ENCODE measurements around the gene FAM184B. TPM values are rescaled to one million over a fixed set of nuclear protein-coding genes. Genes with fewer than 3 reads are reported as not detected.

The FAM184B gene
- total and polyA plus RNA-seq, 8 donors = 0.06 to 0.27 (median 0.18) TPM

DNA sequence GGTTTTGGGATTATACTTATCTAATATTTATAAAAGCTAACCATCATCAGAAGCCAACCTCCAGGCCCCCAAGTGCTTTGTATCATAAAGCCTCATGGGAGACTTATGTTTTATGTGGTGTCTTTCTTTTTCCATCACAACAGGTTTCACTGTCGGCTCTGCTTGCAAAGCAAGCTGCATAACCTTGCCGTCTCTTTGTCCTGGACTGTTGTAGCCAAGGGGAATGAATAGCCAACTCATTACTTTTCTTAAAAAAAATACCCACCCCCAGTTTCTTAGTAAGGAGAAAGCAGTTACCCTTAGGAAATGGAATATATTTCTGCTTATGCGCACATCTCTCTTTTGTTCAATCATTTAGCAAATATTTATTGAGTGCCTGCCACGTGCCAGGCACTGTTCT is 40.7 kb downstream of the FAM184B start:
- DNase-seq = no peak
- H3K27ac ChIP-seq = no peak overlapping the region
- no peaks in the 10 kb centered on the region for H3K4me1 ChIP-seq
- no peak overlapping the region for H3K4me3 ChIP-seq
- H3K36me3 ChIP-seq = no peaks in the 10 kb centered on the region
- no peak for ATAC-seq
- no peaks in the 10 kb centered on the region for H3K9me3 ChIP-seq
- intact Hi-C loops (cut with DNase I) = no loop called here
- H3K27me3 ChIP-seq = no peaks in the 10 kb centered on the region
- TF ChIP-seq, protein P1, sequence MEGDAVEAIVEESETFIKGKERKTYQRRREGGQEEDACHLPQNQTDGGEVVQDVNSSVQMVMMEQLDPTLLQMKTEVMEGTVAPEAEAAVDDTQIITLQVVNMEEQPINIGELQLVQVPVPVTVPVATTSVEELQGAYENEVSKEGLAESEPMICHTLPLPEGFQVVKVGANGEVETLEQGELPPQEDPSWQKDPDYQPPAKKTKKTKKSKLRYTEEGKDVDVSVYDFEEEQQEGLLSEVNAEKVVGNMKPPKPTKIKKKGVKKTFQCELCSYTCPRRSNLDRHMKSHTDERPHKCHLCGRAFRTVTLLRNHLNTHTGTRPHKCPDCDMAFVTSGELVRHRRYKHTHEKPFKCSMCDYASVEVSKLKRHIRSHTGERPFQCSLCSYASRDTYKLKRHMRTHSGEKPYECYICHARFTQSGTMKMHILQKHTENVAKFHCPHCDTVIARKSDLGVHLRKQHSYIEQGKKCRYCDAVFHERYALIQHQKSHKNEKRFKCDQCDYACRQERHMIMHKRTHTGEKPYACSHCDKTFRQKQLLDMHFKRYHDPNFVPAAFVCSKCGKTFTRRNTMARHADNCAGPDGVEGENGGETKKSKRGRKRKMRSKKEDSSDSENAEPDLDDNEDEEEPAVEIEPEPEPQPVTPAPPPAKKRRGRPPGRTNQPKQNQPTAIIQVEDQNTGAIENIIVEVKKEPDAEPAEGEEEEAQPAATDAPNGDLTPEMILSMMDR (IDR thresholded peaks at IDR 0.05) = no peak

DNA sequence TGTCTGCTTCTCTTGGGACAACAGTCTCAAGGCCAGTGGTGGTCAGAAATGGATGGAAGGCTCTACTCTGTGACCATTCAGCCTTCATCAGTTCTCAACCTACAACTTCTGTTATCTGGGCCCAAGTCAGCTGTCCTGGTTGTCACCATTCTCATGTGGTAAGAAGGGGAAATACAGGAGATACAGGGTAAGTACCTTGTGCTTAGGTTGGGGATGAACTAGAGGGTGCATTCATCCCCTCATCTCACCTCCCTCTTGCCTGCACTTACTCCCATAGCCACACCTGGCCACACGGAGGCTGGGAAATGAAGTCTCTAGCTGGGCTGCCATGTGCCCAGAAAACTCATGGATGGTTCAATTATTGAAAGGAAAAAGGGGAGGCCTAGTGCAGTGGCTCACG is 44.9 kb downstream of the FAM184B start:
- Histone ChIP-seq H3K4me3 (no peak overlapping the region), H3K4me1 (no peaks in the 10 kb centered on the region), H3K36me3 (no peaks in the 10 kb centered on the region), H3K27me3 (no peaks in the 10 kb centered on the region), H3K9me3 (peaks cover 0 to 2% of the 10 kb centered on the region in 2 donors), H3K27ac (no peak overlapping the region)
- DNase-seq (no peak), ATAC-seq (no peak)
- intact Hi-C loops (cut with DNase I) = no loop called here
- TF ChIP-seq, protein P1 (IDR thresholded peaks at IDR 0.05) = no peak

DNA sequence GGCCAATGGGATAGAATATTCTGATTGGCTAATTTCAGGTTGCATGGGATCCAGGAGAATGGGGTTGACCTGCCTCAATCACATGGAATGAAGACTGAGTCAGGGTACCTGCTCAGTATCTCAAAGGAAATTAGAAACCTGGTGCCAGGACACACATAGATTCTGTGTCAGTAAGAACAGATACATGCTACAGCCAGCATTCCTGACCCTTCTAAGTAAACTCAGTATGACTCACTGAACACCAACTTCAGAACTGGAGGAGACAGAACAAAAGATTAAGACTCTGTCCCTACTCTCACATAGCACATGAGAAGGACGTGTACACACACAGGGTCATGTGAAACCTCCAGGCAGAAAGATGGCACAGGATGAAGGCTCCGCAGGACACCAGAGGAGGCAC is 54.5 kb downstream of the FAM184B start:
- Histone ChIP-seq H3K9me3 (peaks cover 0 to 2% of the 10 kb centered on the region in 2 donors), H3K27me3 (no peaks in the 10 kb centered on the region), H3K4me3 (no peak overlapping the region), H3K4me1 (no peaks in the 10 kb centered on the region), H3K27ac (no peak overlapping the region), H3K36me3 (no peaks in the 10 kb centered on the region)
- TF ChIP-seq, protein P1 (IDR thresholded peaks at IDR 0.05) = no peak
- DNase-seq (no peak), ATAC-seq (no peak)
- intact Hi-C loops (cut with DNase I) = no loop called here

DNA sequence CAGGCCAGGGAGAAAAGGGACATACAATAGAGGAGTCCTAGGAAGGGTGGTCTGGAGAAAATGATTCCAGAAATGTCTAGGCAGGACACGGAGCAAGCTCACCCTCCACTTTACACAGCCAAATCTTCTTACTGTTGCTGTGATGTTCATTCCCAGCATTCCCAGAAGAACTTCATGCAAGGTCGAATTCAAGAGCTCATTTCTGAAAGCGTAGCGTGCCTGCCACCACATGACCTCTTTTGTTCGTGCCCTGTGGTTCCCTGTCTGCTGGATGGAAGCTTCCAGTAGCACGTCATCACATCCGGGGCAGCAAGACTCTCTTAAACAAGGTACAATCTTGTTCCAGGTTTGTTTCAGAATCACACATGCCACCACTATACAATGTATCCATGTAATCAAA is 57.8 kb downstream of the FAM184B start:
- no peak for ATAC-seq
- no peak overlapping the region for H3K27ac ChIP-seq
- no peak for DNase-seq
- intact Hi-C loops (cut with DNase I) = no loop called here
- TF ChIP-seq, protein P1 (IDR thresholded peaks at IDR 0.05) = no peak
- H3K4me1 ChIP-seq = no peaks in the 10 kb centered on the region
- no peaks in the 10 kb centered on the region for H3K9me3 ChIP-seq
- H3K27me3 ChIP-seq = no peaks in the 10 kb centered on the region
- H3K36me3 ChIP-seq = no peaks in the 10 kb centered on the region
- H3K4me3 ChIP-seq = no peak overlapping the region

DNA sequence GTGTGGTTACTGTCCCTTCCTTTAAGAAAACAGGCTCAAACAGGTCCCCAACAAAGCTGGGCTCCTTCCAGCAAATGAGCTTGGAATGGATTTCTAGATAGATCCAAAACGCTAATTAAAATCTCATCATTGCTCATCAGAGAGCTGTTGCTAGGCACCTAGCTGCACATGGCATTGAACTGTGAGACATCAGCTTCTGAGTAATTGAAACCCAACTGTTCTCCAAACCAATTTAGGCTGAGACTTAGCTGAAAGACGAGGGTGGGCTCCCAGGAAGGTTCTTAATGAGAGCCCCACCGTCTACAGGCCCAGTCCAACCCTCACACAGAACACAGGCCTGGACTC is 59.1 kb downstream of the FAM184B start:
- TF ChIP-seq, protein P1 (IDR thresholded peaks at IDR 0.05) = no peak
- ATAC-seq (no peak), DNase-seq (no peak)
- intact Hi-C loops (cut with DNase I) = no loop called here
- Histone ChIP-seq H3K27me3 (no peaks in the 10 kb centered on the region), H3K27ac (no peak overlapping the region), H3K9me3 (no peaks in the 10 kb centered on the region), H3K4me1 (no peaks in the 10 kb centered on the region), H3K36me3 (no peaks in the 10 kb centered on the region), H3K4me3 (no peak overlapping the region)

Measured in left lung (tissue), 10 donors.